Naive thymus-derived CD4-positive, alpha-beta T cell (primary cell): ENCODE results near the gene ZFYVE16. TPM values are rescaled to one million over a fixed set of nuclear protein-coding genes. Genes with fewer than 3 reads are reported as not detected.
"Not testable (repeated sequence)": the region's sequence is repeated elsewhere in the genome, so short reads cannot be mapped to it uniquely, and the experiment has no call there.

ENCODE experiments used
- ATAC-seq: fragments of 150-1000 bp; cut with Tn5 transposase; 2 replicates; pipeline ENCODE4 v1.10.0; 2021; ENCODE audit warnings: mild to moderate bottlenecking, moderate library complexity
- CTCF ChIA-PET: fragments of 350-600 bp; sonication (Branson Sonifier 250); formaldehyde crosslinking; loops from one replicate; lab custom pipeline; 2021; ENCODE audit warnings: antibody characterized with exemption; lab: Charles Lee
- POLR2A ChIA-PET: fragments of 350-600 bp; sonication (Branson Sonifier 250); formaldehyde crosslinking; loops from one replicate; lab custom pipeline; 2021; ENCODE audit warnings: antibody characterized with exemption, inconsistent platforms; lab: Charles Lee
- DNase-seq, 9 donors: peaks; one replicate each; pipeline versions ENCODE4 v3.0.0 to v3.0.0-alpha.2; 2020 to 2022; ENCODE audit warnings: mixed read lengths in 1 of 9
- H3K27ac ChIP-seq: one replicate; pipeline ENCODE4 v1.7.0; 2013; ENCODE audit warnings: mild to moderate bottlenecking, low read depth, low read length, moderate library complexity
- H3K27me3 ChIP-seq, 2 donors: one replicate each; pipeline ENCODE4 v1.7.0; 2013; ENCODE audit warnings: low read length in 2 of 2, mild to moderate bottlenecking in 2 of 2, moderate library complexity in 2 of 2; ENCODE audit not compliant: control insufficient read depth in 2 of 2, insufficient read depth in 2 of 2
- H3K36me3 ChIP-seq, 3 experiments: 1 replicate in 2 of 3; 2 replicates in 1 of 3; pipeline ENCODE4 v1.7.0; 2013; ENCODE audit warnings: low read length in 3 of 3, mild to moderate bottlenecking in 3 of 3, moderate library complexity in 1 of 3; ENCODE audit not compliant: insufficient read depth in 3 of 3, control insufficient read depth in 2 of 3
- H3K4me1 ChIP-seq, 2 donors: one replicate each; pipeline ENCODE4 v1.7.0; 2013; ENCODE audit warnings: low read length in 2 of 2, mild to moderate bottlenecking in 2 of 2, moderate library complexity in 1 of 2; ENCODE audit not compliant: control insufficient read depth in 2 of 2, insufficient read depth in 2 of 2
- H3K4me3 ChIP-seq: 2 replicates; pipeline ENCODE4 v1.7.0; 2013; ENCODE audit warnings: mild to moderate bottlenecking, low read length
- H3K9me3 ChIP-seq, 3 experiments: 1 replicate in 2 of 3; 2 replicates in 1 of 3; pipeline ENCODE4 v1.7.0; 2013; ENCODE audit warnings: low read length in 3 of 3; ENCODE audit not compliant: control insufficient read depth in 2 of 3
- H3K27ac Mint-ChIP-seq, 9 donors: one replicate each; pipeline ENCODE4 v1.8.0; 2020 to 2022; ENCODE audit warnings: mixed read lengths in 9 of 9, mild to moderate bottlenecking in 8 of 9, moderate library complexity in 5 of 9, inconsistent platforms in 2 of 9
- H3K27me3 Mint-ChIP-seq, 5 donors: one replicate each; pipeline ENCODE4 v1.8.0; 2021 to 2022; ENCODE audit warnings: mixed read lengths in 5 of 5, mild to moderate bottlenecking in 1 of 5
- H3K36me3 Mint-ChIP-seq, 5 donors: one replicate each; pipeline ENCODE4 v1.8.0; 2020 to 2022; ENCODE audit warnings: mixed read lengths in 5 of 5, mild to moderate bottlenecking in 3 of 5, inconsistent platforms in 1 of 5
- H3K4me1 Mint-ChIP-seq, 7 donors: one replicate each; pipeline ENCODE4 v1.8.0; 2020 to 2022; ENCODE audit warnings: mixed read lengths in 7 of 7, mild to moderate bottlenecking in 3 of 7, inconsistent platforms in 1 of 7
- H3K4me3 Mint-ChIP-seq, 10 donors: one replicate each; pipeline ENCODE4 v1.8.0; 2020 to 2022; ENCODE audit warnings: mild to moderate bottlenecking in 10 of 10, mixed read lengths in 10 of 10, moderate library complexity in 6 of 10, inconsistent platforms in 2 of 10
- H3K9me3 Mint-ChIP-seq, 11 donors: one replicate each; pipeline ENCODE4 v1.8.0; 2020 to 2022; ENCODE audit warnings: mixed read lengths in 11 of 11, mild to moderate bottlenecking in 4 of 11, inconsistent platforms in 1 of 11, moderate library complexity in 1 of 11
- intact Hi-C, 2 donors: fragments of 100-400 bp; cut with micrococcal nuclease; formaldehyde crosslinking; loops; one replicate each; pipeline ENCODE4 v1.15.1; 2023
- polyA plus RNA-seq, 2 donors: library from polyadenylated mRNA; unstranded; fragments of 300-500 nt; fragmentation: Illumina TruSeq; gene quantifications; one replicate each; pipeline ENCODE4 v1.2.3, GENCODE V29; 2021
- total RNA-seq, 6 experiments: library from RNA in 5 of 6; stranded (reverse) in 5 of 6; gene quantifications; 1 replicate in 5 of 6; 2 replicates in 1 of 6; pipeline ENCODE4 v1.2.3 and lab custom pipeline; 2021 to 2026

The ZFYVE16 gene
- total and polyA plus RNA-seq, 7 experiments from 2014 or later: 3.0 to 32.0 (median 14.1) TPM

GRCh38 chr5:80466669-80467485 lies 59.0 kb downstream of the ZFYVE16 start:
- Histone ChIP-seq H3K4me1 (no peaks in the 10 kb centered on the region), H3K36me3 (peaks cover 0 to 18% (median 0%) of the 10 kb centered on the region in 3 experiments), H3K4me3 (no peak overlapping the region), H3K27ac (no peak overlapping the region), H3K27me3 (no peaks in the 10 kb centered on the region), H3K9me3 (peaks cover 0 to 19% (median 4%) of the 10 kb centered on the region in 3 experiments)
- ATAC-seq: no peak
- peaks cover 8 to 69% (median 37%) of the 10 kb centered on the region in 11 donors for H3K9me3 Mint-ChIP-seq
- CTCF ChIA-PET: no interaction called here
- no peak overlapping the region for H3K4me3 Mint-ChIP-seq
- intact Hi-C loops: no loop called here
- POLR2A ChIA-PET: no interaction called here
- H3K27me3 Mint-ChIP-seq: no peaks in the 10 kb centered on the region
- H3K4me1 Mint-ChIP-seq: no peaks in the 10 kb centered on the region
- H3K27ac Mint-ChIP-seq: no peak overlapping the region
- H3K36me3 Mint-ChIP-seq: peaks cover 39 to 89% (median 73%) of the 10 kb centered on the region in 5 donors
- no peak for DNase-seq

- no peak overlapping the region for H3K4me3 ChIP-seq
- H3K27ac ChIP-seq: no peak overlapping the region
- no peak overlapping the region for H3K4me3 Mint-ChIP-seq
- peaks cover 0 to 12% (median 0%) of the 10 kb centered on the region in 3 experiments for H3K36me3 ChIP-seq
- POLR2A ChIA-PET: no interaction called here
- CTCF ChIA-PET: no interaction called here
- H3K9me3 Mint-ChIP-seq: peaks cover 6 to 63% (median 33%) of the 10 kb centered on the region in 11 donors
- no peaks in the 10 kb centered on the region for H3K27me3 ChIP-seq
- H3K4me1 ChIP-seq: no peaks in the 10 kb centered on the region
- H3K27me3 Mint-ChIP-seq: no peaks in the 10 kb centered on the region
- no peak for ATAC-seq
- DNase-seq: no peak
- no peak overlapping the region for H3K27ac Mint-ChIP-seq
- H3K9me3 ChIP-seq: peaks cover 0 to 14% (median 4%) of the 10 kb centered on the region in 3 experiments
- H3K4me1 Mint-ChIP-seq: no peaks in the 10 kb centered on the region
- intact Hi-C loops: no loop called here
- H3K36me3 Mint-ChIP-seq: peaks cover 32 to 85% (median 64%) of the 10 kb centered on the region in 5 donors
These were observed 60.3 kb downstream of the ZFYVE16 start for GRCh38 chr5:80468131-80468530.

GRCh38 chr5:80470631-80471030 lies 62.8 kb downstream of the ZFYVE16 start:
- H3K36me3 ChIP-seq: peaks cover 0 to 22% (median 6%) of the 10 kb centered on the region in 3 experiments
- H3K27ac ChIP-seq, H3K4me1 ChIP-seq, POLR2A ChIA-PET, ATAC-seq, H3K9me3 ChIP-seq, H3K4me1 Mint-ChIP-seq, H3K27me3 ChIP-seq, H3K27ac Mint-ChIP-seq, DNase-seq, intact Hi-C loops, CTCF ChIA-PET, H3K4me3 ChIP-seq, H3K4me3 Mint-ChIP-seq, H3K27me3 Mint-ChIP-seq: not testable (repeated sequence)
- H3K36me3 Mint-ChIP-seq: peaks cover 15 to 82% (median 56%) of the 10 kb centered on the region in 5 donors
- H3K9me3 Mint-ChIP-seq: peaks cover 5 to 41% (median 18%) of the 10 kb centered on the region in 11 donors

GRCh38 chr5:80474929-80475328 lies 67.1 kb downstream of the ZFYVE16 start:
- peaks cover 0 to 23% (median 6%) of the 10 kb centered on the region in 3 experiments for H3K36me3 ChIP-seq
- no peak for ATAC-seq
- peaks cover 0 to 4% (median 4%) of the 10 kb centered on the region in 3 experiments for H3K9me3 ChIP-seq
- ChIA-PET POLR2A (no interaction called here), CTCF (no interaction called here)
- DNase-seq: no peak
- intact Hi-C loops: no loop called here
- Mint-ChIP-seq H3K36me3 (peaks cover 4 to 48% (median 26%) of the 10 kb centered on the region in 5 donors), H3K4me1 (no peaks in the 10 kb centered on the region), H3K4me3 (no peak overlapping the region), H3K9me3 (peaks cover 0 to 24% (median 11%) of the 10 kb centered on the region in 11 donors), H3K27ac (no peak overlapping the region), H3K27me3 (no peaks in the 10 kb centered on the region)
- H3K4me3 ChIP-seq: no peak overlapping the region
- no peak overlapping the region for H3K27ac ChIP-seq
- H3K4me1 ChIP-seq: no peaks in the 10 kb centered on the region
- H3K27me3 ChIP-seq: no peaks in the 10 kb centered on the region

- Mint-ChIP-seq H3K27ac (no peak overlapping the region), H3K27me3 (no peaks in the 10 kb centered on the region), H3K36me3 (peaks cover 4 to 43% (median 31%) of the 10 kb centered on the region in 5 donors), H3K9me3 (peaks cover 0 to 29% (median 8%) of the 10 kb centered on the region in 11 donors), H3K4me3 (no peak overlapping the region), H3K4me1 (peaks cover 0 to 7% (median 0%) of the 10 kb centered on the region in 7 donors)
- no peak for ATAC-seq
- intact Hi-C loops: loop anchor here (2.0 to 10.0 kb wide), 6 partner anchors 178 to 819 kb away; no protein-coding TSS in a partner anchor
- ChIA-PET POLR2A (no interaction called here), CTCF (no interaction called here)
- no peak overlapping the region for H3K4me3 ChIP-seq
- H3K27ac ChIP-seq: no peak overlapping the region
- peaks cover 0 to 12% (median 6%) of the 10 kb centered on the region in 3 experiments for H3K36me3 ChIP-seq
- no peak for DNase-seq
- no peaks in the 10 kb centered on the region for H3K4me1 ChIP-seq
- no peaks in the 10 kb centered on the region for H3K9me3 ChIP-seq
- no peaks in the 10 kb centered on the region for H3K27me3 ChIP-seq
These were observed 71.8 kb downstream of the ZFYVE16 start for GRCh38 chr5:80479713-80480112.

- Histone ChIP-seq H3K36me3 (peaks cover 0 to 6% (median 0%) of the 10 kb centered on the region in 3 experiments), H3K9me3 (no peaks in the 10 kb centered on the region), H3K4me3 (no peak overlapping the region), H3K4me1 (no peaks in the 10 kb centered on the region), H3K27me3 (no peaks in the 10 kb centered on the region), H3K27ac (no peak overlapping the region)
- Mint-ChIP-seq H3K9me3 (peaks cover 0 to 29% (median 8%) of the 10 kb centered on the region in 11 donors), H3K4me1 (peaks cover 0 to 7% (median 0%) of the 10 kb centered on the region in 7 donors), H3K36me3 (peaks cover 2 to 38% (median 31%) of the 10 kb centered on the region in 5 donors), H3K27ac (no peak overlapping the region), H3K27me3 (no peaks in the 10 kb centered on the region), H3K4me3 (no peak overlapping the region)
- ChIA-PET POLR2A (no interaction called here), CTCF (no interaction called here)
- intact Hi-C loops: loop anchor here (2.0 to 10.0 kb wide), 6 partner anchors 177 to 818 kb away; no protein-coding TSS in a partner anchor
- no peak for ATAC-seq
- no peak for DNase-seq
These were observed 72.5 kb downstream of the ZFYVE16 start for GRCh38 chr5:80480354-80480753.
